Fibroblast of skin of left biceps (primary cell): ENCODE results near the gene SLC12A6.
A peak's percentile ranks its signal among the peaks of the same experiment; 100 is the strongest.

Experiments used
- DNase-seq, 2 experiments: peaks; one replicate each; pipeline ENCODE4 v3.0.0-alpha.2; 2013; ENCODE audit warnings: low read depth in 2 of 2

Gene SLC12A6

GRCh38 chr15:34330279-34330678, 7.3 kb downstream of the SLC12A6 start:
- no peak for DNase-seq

GRCh38 chr15:34329006-34329405, 8.6 kb downstream of the SLC12A6 start:
- no peak for DNase-seq

GRCh38 chr15:34327906-34328305, 9.7 kb downstream of the SLC12A6 start:
- DNase-seq = no peak

- no peak for DNase-seq
Observed at GRCh38 chr15:34325368-34325767, 12.2 kb downstream of the SLC12A6 start.

- DNase-seq = no peak
Observed at GRCh38 chr15:34324933-34325332, 12.6 kb downstream of the SLC12A6 start.

- no peak for DNase-seq
Observed at GRCh38 chr15:34323217-34323616, 14.4 kb downstream of the SLC12A6 start.

- no peak for DNase-seq
Observed at GRCh38 chr15:34318277-34319079, 19.1 kb downstream of the SLC12A6 start.

GRCh38 chr15:34314491-34315490, 22.8 kb downstream of the SLC12A6 start:
- no peak for DNase-seq

- DNase-seq = no peak
Observed at GRCh38 chr15:34311563-34311962, 26.0 kb downstream of the SLC12A6 start.

- DNase-seq = peak in 1 of 2 experiments; percentile 3
Observed at GRCh38 chr15:34304613-34305012, 33.0 kb downstream of the SLC12A6 start.

- no peak for DNase-seq
Observed at GRCh38 chr15:34301058-34301457, 36.5 kb downstream of the SLC12A6 start.

GRCh38 chr15:34297059-34297458, 40.5 kb downstream of the SLC12A6 start:
- no peak for DNase-seq

- DNase-seq = no peak
Observed at GRCh38 chr15:34292621-34293020, 45.0 kb downstream of the SLC12A6 start.

GRCh38 chr15:34284937-34285336, 52.6 kb downstream of the SLC12A6 start:
- no peak for DNase-seq

GRCh38 chr15:34282384-34282783, 55.2 kb downstream of the SLC12A6 start:
- DNase-seq = no peak

- no peak for DNase-seq
Observed at GRCh38 chr15:34280193-34280592, 57.4 kb downstream of the SLC12A6 start.

- DNase-seq = no peak
Observed at GRCh38 chr15:34279368-34279767, 58.2 kb downstream of the SLC12A6 start.

GRCh38 chr15:34275721-34276120, 61.9 kb downstream of the SLC12A6 start:
- DNase-seq = no peak

GRCh38 chr15:34275154-34275553, 62.4 kb downstream of the SLC12A6 start:
- DNase-seq = no peak

- DNase-seq = peak; percentile 24 to 29
Observed at GRCh38 chr15:34271493-34271892, 66.1 kb downstream of the SLC12A6 start.

GRCh38 chr15:34266751-34267150, 70.8 kb downstream of the SLC12A6 start:
- no peak for DNase-seq

GRCh38 chr15:34264076-34264475, 73.5 kb downstream of the SLC12A6 start:
- DNase-seq = no peak

- no peak for DNase-seq
Observed at GRCh38 chr15:34262362-34262761, 75.2 kb downstream of the SLC12A6 start.
